HG02763 (cell line): ENCODE measurements around the gene SLC7A8.

ENCODE experiments used
- ATAC-seq: cut with Tn5 transposase; IDR thresholded peaks from one replicate; pipeline ENCODE4 v1.9.1; 2021; ENCODE audit warnings: mild to moderate bottlenecking, moderate library complexity; ENCODE audit not compliant: unreplicated experiment

The SLC7A8 gene

DNA sequence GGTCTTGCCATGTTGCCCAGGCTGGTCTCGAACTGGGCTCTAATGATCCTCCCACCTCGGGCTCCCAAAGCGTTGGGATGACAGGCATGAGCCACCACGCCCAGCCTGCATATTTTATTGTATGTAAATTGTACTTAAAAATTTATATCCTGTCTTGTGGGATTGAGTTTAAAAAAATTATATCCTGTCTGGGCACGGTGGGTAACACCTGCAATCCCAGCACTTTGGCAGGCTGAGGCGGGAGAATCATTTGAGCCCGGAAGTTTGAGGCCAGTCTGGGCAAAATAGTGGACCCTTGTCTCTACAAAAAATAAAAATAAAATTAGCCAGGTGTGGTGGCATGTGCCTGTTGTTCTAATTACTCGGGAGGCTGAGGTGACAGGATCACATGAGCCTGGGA is 50.5 kb downstream of the SLC7A8 start:
- no peak for ATAC-seq

DNA sequence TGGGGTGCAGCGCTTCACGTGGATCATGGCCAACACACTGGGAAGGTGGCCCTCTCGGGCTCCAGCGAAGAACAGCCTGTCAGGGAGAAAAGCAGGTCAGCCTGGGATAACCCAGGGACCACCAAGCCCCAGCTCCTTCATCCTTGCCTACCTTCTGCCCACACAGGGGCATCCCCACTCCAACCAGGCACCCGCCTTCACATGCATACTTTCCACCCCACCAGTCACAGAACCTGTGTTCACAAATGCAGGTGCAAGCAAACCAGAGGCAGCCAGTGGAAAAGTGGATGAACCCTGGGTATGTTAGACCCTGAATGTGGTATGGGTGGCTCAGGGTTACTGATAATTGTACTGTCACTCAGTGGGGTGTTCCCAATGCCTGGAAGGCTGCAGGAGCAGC is 52.0 kb downstream of the SLC7A8 start:
- no peak for ATAC-seq

DNA sequence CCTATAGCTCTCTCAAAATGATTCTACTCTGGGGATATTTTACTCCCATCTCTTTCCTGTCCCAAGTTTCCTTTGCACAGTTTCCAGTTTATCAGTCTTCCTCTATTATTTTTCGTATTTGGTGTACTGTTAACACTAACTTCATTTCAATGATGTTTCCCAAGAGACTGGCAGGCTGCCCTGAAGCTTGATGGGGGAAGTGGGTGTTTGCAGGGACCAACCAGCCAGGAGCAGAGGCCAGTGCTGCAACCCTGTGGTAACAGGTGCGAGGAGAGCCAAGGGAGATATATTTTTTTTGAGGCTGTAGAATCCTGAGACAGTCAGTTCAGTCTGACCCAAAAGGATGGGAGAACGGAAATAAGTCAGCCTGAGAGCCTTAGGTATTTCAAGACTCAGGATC is 52.6 kb downstream of the SLC7A8 start:
- ATAC-seq, result no peak

DNA sequence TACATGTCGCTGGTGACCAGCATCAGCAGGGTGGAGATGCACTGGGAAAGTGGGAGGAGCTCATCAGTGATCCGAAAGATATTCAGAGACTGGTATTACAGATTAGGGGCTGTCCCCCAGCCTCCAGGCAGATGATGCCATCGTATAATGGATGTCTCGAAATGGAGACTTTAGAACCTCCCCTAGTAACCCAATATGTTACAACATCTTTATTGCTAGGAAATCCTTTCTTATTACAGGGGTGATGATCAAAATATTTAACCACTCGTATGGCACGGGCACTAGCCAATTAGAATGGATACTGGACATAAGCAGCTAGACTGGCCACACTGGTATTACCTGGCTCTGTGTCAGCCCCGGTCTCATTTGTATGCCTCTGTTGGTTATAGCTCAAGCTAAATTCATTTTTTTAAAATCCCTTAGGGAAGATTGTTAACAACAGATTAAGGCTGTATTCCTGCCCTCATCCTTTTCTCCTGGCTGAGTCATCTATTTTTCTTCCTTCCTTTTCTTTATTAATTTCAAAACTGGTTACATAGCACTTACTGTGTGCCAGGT is 53.6 kb downstream of the SLC7A8 start:
- no peak for ATAC-seq

DNA sequence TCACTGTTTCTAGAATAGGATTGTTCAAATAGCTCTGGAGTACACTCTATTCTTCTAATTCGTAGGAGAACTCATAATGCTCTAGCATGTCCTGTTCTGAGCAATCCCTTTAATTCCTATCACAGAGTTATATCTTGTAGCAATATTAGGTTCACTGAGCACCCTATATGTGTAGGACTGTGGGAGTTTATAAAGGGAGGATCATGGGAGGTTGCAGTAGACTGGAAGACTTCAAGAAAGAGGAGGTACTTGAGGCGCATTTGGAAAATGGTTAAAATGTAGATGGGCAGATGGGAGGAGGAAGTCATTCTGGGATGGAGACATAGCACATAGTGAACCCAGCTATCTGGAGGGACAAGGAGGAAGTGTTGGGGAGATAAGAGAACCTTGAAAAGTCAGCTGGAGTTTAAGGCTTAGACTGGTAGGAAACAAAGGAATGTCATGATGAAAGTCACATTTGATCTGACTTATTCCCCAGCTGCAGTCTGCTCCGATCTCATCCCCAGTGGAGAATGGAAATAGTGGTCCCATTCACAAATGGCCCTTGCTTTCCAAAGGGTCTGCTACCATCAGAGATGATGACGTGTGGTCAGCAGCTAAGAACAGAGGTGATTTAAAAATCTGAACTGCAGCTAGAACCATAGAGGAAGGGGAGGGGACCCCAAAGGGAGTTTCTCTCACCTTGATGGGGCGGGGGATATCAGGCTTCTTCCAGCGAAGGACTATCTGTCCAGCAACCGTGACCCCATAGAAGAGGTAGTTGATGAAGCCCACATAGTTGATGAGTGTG is 54.3 kb downstream of the SLC7A8 start:
- ATAC-seq, result no peak

GRCh38 chr14:23127861-23128260 is 55.6 kb downstream of the SLC7A8 start:
- ATAC-seq, result no peak

- ATAC-seq, result no peak
Measured at GRCh38 chr14:23126548-23127278, 56.7 kb downstream of the SLC7A8 start.

DNA sequence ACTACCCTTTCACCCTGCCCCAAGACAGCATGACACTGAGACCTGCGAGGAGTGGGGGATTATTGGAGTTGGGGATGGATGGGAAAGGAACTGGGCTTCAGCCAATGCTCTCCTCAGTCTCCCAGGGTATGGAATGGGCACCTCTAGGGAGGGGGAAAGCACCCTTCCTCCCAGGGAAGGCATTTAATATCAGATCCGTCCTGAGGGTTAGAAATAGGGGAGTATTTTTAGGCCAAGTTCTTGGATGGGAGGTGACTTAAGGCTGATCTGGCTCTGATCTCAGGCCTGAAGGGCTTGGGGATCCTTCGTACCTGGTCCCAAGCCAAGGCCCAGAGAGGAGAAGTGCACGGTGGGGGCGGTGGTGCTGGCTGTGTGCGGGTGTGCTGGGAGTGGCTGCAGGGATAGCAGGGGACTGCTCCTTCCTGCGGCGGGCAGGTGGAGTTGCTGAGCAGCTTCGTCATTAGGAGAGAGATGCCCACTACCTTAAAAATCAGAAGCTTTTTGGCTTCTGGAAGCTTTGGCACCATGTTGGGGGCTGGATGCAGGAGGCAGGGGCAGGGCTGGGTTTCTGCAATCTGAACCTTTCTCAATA is 57.4 kb downstream of the SLC7A8 start:
- ATAC-seq, result no peak

GRCh38 chr14:23125011-23125410 is 58.4 kb downstream of the SLC7A8 start:
- ATAC-seq, result no peak

DNA sequence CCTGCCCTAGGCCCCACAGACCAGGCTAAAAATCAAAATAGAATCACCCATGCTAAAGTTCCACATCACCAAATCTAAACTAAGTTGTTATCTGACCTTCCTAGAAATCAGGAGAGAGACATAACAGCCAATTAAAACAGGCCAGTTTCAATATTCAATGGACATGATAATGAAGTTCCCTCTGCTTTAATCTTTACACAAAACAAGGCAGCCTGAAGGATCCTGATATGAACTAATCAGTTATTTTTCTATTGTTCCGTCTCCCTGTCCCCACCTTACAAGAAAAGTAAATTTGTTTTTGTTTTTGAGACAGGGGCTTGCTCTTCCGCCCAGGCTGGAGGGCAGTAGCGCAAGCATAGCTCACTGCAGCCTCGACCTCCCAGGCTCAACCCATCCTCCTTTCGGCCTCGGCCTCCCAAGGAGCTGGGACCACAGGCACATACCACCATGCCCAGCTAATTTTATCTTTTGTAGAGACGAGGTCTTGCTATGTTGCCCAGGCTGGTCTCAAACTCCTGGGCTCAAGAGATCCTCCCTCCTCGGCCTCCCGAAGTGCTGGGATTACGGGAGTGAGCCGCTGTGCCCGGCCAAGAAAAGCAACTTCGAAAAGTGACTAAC is 59.0 kb downstream of the SLC7A8 start:
- ATAC-seq, result no peak

GRCh38 chr14:23123419-23123818 is 60.0 kb downstream of the SLC7A8 start:
- ATAC-seq, result no peak

GRCh38 chr14:23122086-23122485 is 61.4 kb downstream of the SLC7A8 start:
- ATAC-seq, result no peak

DNA sequence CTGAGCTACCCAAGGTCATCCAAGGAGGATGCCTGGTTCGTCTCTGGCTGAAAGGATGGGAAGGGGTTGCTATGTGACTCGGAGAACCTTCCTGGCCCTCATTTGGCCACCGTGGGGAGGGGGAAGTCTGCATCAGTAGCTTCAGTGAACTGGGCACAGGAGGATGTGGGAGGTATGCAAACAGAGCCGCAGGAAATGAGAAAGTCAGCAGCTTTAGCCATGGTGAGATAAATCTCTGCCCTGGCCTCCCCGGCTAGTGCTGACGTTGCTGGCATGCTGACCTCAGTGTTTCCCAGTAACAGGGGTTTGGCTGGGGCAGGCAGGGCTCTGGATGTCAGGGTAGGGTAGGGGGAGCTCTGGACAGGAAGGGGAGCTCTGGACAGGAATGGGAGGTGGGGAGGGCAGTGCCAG is 62.1 kb downstream of the SLC7A8 start:
- no peak for ATAC-seq

DNA sequence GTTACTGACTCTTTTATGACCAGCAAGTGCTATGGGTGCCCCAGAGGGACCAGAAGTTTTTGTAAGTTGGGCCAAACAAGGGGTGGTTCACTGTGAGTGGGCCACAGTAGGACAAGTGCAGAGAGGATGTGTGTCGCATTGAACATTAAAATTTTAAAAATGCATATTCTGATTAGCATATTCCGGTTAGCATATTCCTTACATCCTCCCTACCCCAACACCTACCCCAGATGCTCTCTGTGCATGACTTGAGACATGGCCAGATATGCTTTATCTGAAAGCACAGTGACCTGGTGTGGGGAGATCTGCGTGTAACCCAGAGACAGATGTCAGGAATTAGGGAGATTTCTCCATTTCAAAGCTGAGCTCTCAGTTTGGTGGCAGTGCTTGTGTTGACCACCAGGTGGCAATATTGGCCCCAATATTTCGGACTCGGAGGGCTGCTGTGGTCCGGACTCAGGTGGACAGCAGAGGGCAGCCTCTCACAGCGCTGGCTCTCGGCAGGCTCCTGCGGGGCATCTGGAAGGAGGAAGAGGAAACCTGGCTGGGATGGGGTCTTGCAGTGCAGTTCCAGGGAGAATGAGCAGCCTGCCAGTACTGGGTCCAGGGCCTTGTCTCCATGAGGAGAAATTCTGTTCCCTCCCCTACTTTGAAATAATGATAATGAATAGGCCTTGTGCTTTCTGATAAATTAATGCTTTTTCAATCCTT is 62.8 kb downstream of the SLC7A8 start:
- ATAC-seq, result no peak

DNA sequence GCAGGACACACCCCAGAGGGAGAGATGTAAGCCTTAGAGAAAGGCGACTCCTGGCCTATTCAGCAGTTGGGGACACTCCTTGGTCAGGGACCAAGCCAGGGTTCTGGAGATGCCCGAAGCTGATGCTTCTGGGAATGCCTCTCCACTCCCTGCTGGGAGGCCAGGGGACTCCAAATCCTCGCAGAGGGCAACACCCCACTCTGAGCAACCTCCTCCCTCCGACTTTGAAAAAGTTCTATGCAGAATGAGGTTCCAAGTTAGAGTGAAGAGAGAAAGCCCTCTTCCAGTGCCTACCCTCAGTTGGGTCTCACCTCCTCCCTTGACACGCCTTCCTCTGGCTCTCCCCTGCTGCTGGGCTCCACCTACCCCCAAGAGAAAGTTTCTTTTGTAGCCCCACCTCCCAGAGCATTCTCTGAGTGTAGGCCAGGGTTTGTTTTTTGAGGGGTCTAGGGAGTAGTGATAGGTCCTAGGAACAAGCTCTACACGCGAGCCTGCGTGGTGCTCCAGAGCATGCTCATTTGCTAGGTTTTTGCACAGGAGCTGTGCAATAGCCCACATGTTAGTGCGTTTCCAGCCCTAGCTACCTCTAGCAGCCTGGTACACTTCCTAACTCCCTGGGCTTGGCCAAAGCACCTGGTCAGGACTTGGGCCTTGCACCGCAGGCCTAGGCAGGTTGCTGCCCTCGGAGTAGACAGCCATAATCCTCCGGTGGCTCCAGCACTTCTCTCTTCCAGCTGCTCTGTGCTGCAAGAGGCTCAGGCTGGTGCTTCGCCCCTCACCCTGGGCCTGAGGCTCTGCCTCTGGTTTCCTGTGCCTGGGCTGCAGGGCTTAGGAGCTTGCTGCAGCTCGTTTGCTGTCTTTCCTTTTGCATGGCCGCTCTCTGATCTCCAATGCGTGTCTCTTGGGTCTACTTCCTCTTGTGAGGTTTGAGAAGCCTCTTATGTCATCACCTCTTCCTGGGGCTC is 63.8 kb downstream of the SLC7A8 start:
- no peak for ATAC-seq

DNA sequence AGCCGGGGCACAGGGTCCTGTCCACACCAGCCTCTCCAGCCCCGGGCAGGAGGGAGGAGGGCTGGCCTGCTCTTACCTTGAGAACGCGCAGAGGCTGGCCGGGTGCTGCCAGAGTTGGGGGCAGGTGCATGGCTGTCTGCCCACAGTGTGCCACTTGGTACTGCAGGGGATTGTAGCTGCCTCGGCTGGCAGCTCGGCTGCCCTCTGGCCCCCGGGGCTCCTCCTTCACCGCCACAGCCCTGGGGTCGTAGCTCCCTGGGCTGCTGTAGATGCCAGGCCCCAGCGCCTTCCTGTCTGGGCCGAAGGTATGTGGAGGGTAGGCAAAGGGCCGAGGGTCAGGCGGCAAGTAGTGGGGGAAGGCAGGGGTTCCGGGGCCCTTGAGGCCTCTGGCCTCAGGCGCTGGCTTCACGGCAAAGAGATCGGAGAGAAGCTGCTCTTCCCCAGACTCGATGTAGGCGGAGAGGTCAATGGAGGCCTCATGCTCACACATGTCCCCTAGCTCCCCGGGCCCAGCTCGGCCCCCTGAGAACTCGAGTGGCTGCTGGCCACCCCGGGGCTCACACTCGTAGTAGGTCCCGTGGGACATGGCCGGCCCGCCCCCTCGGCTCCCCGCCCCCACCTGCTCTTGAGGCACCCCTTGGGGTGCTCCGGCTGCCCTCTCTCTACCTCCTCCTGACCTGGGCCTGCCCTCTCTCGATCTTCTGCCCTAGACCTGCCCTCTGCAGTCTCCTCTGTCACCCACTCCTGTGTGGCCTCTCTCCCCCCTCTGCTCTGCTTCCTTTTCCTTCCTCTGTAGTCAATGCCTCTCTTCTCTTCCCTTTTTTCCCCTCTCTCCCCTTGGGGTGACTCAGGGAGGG is 64.7 kb downstream of the SLC7A8 start, which contains the start of gene CEBPE:
TSS of gene CEBPE (minus strand) at position 750 of the 857 bp plus-strand sequence. CDS start at position 586, 164 bp downstream.
- ATAC-seq, result no peak

- no peak for ATAC-seq
Measured at GRCh38 chr14:23117371-23118020, 66.0 kb downstream of the SLC7A8 start.

GRCh38 chr14:23115918-23116317 is 67.5 kb downstream of the SLC7A8 start:
- ATAC-seq, result no peak
